NCI-H1436 (cell line): ENCODE results near the gene CTBP1.

Source experiments
- DNase-seq: peaks from one replicate; lab custom pipeline; 2025; lab: John Stamatoyannopoulos, UW

The CTBP1 gene

DNA sequence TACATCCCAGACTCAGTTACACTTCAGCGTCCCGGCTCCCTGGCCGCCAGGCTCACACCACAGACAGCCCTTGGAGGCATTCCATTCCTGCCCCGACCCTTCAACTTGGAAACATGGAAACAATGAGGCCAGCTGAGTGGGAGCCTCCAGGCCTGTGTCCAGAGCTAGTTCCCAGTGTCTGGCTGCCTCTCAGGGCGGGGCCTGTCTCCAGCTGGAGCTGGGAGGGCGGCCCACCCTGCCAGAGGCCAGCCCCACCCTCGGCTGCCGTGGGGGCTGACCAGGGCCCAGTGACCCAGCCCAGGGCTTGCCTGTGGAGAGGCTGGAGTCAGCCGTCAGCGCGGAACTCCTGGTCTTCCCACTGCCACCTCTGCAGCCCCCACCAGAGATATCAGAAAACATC lies 39.1 kb downstream of the CTBP1 start:
- no peak for DNase-seq

DNA sequence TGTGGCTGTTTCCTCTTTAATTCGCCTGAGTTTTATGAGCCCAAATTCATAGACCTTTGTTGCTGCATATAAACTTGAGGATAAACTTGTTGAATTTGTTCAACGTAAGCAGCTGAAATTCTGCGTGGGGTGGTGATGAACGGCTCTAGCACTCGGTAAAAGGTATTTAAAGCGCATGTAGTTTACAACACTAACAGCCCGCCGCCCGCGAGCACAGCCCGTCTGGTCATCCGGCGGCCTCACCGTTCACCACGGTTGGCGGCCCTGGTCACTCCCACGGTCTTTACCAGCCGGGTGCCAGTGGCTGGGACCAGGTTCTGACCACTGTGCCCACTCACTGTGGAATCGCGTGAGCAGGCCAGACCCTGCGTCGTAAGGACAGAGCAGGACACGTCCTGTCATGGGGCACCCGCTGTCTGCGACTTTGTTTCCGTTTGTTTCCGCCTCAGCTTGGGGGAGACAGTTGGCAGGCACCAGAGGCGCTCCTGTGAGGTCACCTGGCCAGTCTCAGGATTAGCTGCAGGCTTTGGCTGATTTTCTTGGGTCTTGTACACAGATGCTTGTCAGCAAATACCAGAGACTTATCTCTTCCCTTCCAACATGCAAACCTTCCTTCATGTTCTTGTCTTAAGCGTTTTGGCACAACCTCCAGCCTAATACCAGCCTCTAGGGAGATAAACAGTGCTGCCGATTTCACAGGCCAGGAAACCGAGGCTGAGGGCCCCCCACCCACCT lies 39.8 kb downstream of the CTBP1 start:
- DNase-seq, result no peak

DNA sequence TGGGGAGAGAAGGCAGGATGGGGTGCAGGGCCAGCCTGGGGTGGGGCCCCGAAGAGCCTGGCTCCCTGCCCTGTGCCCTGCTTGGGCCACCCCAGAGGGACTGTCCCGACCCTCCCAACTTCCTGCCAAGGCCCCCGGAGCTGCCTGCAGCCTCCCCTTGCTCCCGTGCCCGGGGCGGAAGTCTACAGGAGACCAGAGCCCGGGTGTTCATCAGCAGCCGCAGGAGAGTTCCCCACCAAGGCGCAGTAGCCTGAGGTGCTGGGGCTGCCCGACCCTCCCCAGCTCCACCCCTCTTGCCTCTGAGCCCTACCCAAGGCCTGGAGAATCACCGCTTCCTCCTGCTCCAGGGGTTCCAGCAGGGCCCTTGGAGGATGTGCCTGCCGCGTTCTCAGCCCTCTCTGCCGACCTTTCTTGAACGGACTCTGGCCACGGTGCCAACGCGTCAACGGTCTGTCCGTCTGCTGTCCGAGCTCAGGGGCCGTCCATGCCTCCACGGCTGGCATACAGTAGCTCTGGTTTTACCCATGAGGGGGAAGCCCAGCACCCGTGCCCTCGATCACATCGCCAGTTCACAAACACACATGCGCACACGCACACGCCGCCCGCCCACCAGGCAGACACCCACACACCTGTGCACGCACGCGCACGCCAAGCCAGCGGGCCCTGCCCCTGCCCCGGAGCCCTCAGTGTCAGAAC lies 40.5 kb downstream of the CTBP1 start:
- DNase-seq, result no peak

DNA sequence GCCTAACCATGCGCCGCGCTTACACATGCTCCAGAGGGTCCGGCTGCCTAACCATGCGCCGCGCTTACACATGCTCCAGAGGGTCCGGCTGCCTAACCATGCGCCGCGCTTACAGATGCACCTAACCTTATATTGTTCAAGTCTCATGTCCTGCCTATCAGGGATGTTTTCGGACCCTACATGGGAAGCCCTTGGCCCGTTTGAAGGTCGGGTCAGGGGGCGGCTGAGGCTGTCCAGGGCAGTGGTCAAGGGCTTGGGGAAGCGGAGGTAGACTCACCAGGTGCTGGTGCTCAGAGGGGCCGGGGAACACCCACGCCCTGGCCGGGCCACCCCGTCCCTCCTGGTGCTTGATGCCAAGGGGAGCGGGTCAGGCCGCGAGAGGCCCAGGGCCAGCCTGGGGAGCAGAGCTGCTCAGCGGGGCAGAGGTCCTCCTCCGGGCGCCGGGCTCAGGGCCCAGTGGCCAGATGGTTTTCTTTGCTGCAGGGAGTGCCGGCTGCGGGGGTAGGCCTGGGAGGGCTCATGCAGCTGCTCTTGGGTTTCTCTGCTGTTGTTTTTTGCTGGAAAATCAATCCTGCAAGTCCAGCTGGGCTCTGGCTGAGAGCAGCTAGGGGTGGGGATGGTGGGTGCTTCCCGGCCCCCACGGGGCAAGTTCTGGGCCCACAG lies 41.2 kb downstream of the CTBP1 start:
- DNase-seq, result no peak

DNA sequence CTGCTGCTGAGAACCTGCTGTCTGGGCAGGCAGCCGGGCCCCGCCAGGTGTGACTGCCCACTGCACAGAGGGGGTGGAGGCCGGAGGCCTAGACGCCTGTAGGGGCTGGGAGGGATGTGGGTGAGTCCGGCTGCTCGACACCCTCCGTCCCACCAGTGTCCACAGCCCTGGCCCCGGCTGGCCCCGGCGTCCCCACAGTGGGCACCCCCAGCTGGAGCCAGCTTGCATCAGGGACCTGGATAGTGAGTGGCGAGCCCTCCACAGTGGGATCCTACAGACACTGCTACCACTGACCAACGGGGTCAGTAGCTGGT lies 41.8 kb downstream of the CTBP1 start:
- DNase-seq, result no peak

DNA sequence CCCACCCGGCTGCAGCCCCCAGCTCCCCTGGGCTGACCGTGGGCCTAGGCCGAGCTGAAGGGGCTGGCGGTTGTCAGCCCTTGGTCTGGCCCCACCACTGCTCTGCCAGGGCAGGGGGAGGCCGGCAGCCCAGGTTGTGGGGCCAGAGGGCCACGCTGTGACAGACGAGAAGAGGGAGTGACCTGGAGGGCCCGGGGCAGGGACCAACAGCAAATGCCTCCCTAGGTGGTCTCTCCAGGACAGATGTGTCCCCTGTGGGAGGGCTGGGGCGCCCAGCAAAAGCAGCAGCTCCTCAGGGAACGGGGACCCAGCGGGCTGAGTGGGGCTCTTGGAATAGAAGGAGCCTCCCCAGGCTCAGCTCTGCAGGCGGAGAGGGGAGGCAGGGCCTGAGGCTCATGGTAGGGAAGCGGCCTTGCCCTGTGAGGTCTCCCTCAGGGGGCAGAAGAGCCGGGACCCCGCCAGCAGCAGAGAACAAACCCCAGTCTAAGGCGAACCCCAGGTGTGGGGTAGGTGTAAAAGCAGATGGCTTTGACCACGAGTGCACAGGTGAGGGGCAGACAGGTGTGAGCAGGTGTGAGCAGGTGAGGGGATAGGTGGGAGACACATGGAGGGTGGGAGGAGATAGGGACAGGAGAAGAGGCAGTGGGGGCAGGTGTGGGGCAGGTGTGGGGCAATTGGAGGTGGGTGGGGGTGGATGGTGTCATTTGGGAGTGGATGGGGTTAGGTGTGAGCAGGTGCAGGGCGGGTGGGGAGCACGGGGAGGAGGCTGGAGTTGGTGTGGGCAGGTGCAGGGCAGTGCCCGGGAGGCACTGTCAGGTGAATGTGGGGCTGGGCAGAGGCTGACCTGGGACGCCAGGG lies 42.4 kb downstream of the CTBP1 start:
- no peak for DNase-seq

DNA sequence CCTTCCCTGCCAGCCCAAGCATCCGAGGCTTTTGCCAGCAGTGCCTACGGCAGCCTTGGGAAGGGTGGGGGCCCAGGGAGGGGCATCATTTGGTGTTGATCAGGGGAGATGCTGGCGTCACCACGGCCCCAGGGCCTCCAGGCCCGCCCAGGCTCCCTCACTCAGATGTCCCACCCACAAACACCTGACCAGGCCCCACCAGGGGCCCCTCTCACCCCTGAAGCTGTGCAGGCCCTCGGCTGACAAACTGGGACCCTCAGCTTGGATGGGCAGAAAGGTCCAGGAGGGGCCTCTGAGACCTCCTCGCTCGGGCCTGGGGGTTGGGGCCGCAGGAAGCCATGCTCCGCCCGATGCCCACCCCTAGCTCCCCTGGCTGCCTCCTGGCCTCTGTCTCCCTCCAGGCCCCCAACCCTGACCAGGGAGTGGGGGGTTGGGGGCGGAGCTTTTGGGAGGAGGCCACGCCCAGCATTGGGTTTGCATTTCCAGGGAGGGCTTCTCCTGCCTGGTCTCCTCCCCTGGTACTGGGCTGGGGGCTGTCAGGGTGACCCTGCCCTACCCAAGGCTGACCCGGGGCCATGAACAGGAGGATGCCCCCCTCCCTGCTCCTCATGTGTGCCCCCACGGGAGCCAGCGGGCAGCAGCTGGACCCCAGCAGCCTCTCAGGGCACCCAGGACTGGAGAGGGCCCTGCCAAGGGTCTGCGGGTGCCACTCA lies 43.2 kb downstream of the CTBP1 start:
- no peak for DNase-seq

DNA sequence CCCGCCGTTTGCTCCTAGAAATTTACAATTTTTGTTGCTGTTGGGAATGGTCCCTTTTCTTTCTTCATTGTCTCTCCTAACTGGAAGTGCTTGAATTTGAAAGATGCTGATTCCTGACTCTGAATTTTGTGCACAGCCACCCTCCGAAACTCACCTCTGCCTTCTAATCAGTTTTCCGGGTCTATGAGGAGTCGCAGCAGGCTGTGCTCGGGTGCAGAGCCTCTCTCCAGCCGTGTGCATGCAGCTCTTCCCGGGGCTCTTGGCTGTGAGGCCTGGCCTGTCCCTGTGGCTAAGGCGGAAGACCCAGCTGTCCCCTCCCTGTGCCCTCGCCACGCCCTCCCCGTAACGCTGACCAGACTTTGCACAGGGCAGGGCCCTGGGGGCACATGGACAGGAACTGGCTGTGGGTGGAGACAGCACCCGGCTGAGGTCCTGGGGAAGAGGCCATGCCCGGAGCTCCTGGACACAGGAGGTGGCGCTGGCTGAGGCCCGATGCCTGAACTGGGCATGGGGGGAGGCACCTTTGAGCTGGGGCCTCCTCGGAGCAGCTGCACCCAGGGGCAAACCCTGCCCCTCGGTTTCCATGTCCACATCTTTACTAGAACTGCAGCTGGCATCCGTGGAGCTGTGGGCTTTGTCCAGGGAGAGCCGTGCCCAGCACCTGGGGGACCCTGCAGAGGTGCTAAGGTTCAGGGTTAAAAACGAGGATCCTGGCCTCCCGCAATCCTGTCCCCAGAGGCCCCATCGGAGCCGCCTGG lies 43.9 kb downstream of the CTBP1 start:
- DNase-seq, result no peak

DNA sequence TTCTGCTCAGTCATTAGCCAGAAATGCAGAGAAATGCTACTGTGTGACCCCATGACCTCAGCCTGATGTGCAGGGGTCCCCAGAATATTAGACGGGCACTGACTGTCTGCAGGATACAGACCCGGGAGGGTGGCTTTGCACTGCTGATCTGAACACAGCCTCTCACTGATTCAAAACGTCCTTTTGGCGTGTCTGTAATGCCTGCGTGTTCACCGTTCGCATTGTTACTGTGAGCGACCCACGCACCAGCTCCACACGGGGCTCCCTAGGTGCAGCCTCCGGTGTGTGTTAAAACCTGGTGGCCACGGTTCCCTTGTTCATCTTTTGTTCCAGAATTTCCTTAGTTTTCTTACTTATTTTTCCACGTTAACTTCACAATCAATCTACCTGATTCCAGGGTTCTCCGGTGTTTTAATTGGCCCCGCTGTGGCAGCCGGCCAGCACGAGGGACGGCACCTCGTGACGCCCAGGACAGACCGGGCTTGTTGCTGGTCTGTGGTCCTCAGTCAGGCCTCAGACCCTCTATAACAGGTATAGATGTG lies 44.6 kb downstream of the CTBP1 start:
- no peak for DNase-seq

DNA sequence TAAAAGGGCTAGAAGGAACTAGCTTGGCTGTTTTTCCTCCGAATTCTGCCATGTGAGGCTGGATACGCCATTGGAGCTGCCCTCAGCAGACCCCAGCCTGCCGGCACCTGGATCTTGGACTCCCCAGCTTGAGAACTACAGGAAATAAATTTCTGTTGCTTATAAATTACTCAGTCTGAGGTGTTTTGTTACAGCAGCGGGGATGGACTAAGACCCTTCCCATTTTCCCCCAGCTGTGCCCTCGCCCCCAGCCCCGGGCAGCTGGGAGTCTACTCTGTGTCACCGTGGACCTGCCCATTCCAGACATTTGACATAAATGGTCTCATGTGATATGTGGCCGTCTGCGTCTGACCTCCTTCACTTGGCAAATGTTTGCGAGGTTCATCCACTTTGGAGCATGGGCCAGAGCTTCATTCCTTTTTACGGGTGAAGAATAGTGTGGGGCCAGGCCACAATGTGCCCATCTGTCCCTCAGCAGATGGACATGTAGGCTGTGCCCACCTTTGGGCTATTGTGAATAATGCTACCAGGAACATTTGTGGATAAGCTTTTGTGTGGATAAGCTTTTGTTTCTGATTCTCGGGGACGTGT lies 45.8 kb downstream of the CTBP1 start:
- DNase-seq, result no peak

DNA sequence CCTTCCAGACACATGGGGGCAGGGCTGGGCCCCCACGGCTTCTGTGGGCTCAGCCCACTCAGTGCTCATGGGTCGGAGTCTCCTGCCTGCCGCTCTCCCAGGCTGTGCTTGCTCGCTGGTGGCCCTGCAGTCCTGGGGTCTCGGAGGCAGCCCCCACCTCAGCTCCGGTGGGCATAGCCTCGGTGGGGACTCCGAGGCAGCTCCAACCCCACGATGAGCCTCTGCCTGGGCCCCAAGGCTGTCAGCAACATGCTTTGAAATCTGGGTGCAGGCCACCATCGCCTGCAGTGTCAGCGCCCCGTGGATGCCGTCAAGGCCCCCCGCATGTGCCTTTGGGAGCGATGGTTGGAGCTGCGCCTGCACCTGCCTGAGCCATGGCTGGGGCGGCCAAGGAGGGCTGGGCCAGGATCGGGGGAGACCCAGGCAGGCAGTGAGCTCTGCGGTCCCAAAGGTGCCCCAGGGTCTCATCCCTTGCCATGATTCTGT lies 46.4 kb downstream of the CTBP1 start:
- DNase-seq, result no peak

DNA sequence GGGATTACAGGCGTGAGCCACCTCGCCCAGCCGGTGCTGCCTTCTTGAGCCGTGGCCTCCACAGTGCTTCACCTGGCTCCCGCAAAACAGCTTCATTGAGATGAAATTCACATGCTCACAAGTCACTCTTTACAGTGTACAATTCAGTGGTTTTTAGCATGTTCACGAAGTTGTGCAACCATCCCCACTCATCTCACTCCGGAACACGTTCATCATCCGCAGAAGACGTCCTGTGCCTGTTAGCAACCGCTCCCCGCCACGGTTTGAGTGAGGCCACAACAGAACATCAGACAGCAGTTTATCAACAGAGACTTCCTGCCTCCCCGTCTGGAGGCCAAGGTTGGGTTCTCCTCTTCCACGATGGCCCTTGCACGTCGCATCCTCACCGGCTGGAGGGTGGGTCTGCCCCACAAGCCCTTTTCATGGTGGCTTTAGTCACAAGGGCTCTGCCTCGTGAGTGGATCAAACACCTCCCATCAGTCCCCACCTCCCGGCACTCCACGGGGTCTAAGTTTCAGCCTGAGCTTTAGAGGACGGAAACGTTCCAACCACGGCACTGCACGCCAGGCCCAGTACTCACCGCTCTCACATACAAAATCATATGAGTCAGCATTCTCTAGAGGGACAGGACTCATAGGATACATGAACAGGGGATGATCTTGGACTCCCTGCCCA lies 46.9 kb downstream of the CTBP1 start:
- no peak for DNase-seq

DNA sequence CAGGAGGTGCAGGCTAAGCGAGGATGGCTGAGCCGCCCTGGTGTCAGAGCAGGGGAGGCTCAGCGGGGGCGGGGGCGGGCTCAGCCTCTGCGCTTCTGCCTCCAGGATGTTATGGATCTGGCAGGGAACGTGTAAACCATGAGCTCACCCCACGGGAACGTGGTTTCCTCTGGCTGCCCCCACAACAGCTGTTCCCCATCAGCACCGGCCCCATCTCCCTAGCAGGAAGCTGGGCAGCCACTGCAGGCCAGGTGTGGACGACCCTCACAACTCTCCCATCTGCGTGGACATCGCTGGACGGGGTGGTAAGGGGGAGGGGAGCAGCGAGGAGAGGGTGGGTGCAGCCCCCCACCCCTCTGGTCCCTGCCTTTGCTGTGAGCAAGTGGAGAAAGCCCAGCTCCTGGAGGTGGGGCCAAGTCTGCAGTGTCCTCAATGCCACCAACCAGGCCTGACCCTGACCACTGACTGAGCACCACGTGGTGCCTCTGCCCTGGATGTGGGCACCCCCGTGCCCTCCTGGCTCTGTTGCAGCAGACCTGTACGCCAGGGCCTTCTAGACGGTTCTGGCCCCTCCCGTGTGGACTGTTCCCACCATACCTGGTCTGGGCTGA lies 48.4 kb downstream of the CTBP1 start:
- DNase-seq, result no peak

DNA sequence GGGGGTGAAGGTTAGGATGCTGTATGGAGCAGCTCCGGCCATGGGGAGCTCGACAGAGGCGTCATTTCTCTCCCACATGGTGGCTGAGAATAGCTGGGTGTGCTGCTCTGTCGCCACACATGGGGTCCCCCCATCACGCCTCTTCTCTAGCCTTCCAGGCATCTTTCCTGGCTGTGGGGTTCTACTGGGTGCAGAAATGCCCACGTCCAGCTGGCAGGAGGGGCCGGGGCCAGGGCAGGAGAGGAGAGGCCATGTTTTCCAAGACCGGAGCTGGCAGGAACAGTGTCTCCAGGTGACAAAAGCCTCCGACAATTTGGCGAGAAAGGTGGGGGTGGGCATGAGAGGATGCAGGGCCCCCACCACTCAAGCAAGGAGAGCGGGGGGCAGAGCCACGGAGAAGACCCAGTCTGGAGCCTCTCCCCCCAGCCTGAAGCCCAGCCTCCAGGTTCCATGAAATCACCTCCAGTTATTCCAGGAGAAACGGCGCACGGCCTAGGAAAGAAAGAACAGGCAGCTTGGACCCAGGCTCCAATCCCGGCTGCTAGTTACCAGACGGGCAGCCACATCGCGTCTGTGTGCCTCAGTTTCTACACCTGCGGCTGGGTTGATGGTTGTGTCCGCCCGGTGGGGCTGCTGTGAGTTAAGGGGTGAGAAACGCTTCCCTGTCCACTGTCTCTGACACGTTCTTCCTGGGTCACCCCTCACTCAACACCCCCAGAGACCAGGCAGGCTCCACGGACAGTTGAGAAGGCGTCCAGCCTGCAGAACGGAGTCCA lies 49.2 kb downstream of the CTBP1 start:
- DNase-seq, result no peak

DNA sequence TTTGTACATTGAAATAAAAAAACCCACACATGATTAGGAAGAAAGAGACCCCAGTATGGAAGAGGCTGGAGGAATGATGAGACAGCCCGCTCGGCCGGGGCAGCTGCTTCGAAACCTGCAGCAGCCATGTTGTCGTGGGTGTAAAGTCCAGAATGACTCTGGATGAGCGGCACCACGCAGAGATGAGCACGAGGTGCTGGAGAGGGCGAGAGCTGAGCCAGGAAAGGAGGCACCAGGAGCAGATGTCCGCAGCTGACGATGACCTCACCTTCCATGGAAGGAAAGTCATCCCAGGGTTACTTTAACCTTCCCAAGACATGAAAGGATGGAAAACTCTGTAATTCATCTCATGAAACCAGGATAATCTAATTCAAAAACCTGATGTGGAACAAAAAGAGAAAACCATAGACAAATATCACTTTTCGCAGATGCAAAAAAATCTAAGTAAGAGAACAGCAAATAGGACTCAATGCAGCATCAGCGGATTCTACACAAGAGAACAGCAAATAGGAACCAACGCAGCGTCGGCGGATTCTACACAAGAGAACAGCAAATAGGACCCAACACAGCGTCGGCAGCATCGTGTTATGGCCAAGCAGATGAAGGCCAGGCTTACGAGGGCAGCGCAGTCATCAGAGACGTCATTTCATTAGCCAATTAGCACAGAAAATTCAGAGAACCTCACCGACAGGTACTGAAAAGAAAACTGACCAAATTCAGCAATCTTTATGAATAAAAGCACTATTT lies 50.7 kb downstream of the CTBP1 start:
- no peak for DNase-seq

DNA sequence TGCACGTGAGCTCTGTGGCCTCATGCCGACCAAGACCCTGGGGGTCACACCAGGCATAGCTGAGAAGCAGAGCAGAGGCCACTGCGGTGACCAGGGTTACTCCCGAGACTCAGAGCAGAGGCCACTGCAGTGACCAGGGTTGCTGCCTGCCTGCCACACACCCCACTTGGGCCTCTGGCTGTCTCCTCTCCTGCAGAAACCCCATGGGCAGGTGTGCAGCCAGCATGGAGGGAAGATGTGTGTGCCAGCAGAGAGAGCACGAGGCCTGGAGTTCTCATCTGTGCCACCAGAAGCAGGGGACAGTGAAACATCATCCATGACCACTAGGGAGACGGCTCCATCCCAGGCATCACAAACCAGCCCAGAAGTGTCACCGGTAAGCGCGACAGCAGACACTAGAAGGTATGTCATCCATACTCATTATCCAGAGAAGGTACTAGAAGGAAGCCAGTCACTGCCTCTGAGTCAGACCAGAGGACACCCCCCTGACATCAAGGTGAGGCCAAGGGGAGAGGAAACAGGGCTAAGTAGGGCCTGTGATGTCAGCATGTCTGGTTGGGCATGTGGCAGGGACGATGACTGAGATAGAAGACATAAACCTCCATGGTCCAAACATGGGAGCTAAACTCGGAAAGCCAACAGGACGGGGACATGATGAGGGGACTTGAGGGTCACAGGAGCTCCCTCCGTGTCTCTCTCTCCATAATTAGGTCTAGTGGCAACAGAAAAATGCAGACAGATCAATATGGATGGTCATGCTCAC lies 52.3 kb downstream of the CTBP1 start:
- no peak for DNase-seq

DNA sequence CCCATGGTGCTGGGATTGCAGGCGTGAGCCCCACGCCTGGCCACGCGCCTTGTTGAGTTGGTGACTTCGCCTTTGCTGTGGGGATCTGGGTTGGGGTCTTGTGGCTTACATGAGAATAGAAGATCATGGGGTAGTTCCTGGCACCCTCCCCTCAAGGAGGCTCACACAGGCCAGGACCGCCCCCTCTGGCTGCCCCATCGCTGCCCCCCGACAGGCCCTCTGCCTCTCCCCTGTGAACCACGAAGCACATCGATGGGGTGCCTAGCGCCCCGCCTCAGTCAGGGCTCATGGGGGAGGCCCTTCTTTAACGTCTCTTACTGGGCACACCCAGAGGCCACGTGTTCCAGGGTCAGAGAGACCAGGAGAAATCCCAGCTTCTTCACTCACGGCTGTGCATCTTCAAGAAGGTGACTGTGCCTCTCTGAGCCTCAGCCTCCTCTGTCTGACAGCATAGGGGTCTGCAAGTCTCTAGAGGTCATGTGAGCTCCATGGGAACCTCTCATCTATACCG lies 53.0 kb downstream of the CTBP1 start:
- no peak for DNase-seq
